Vagina (tissue), 2 donors: ENCODE measurements around the gene PTRHD1. TPM values are rescaled to one million over a fixed set of nuclear protein-coding genes. Genes with fewer than 3 reads are reported as not detected.

Source experiments
- DNase-seq, 2 donors: peaks; one replicate each; pipeline ENCODE4 v3.0.0-alpha.2; 2017; ENCODE audit errors: extremely low spot score in 2 of 2
- H3K27ac ChIP-seq: fragments of 200-600 bp; sonication (generic); one replicate; pipeline ENCODE4 v1.5.1; 2019
- H3K27me3 ChIP-seq: fragments of 200-600 bp; sonication (generic); one replicate; pipeline ENCODE4 v1.5.1; 2019
- H3K36me3 ChIP-seq, 2 donors: fragments of 200-600 bp; sonication (generic); one replicate each; pipeline ENCODE4 v1.5.1; 2017 to 2019
- H3K4me1 ChIP-seq: fragments of 200-600 bp; sonication (generic); one replicate; pipeline ENCODE4 v1.5.1; 2019
- H3K4me3 ChIP-seq, 2 donors: fragments of 200-600 bp; sonication (generic); 1 replicate in 1 of 2; 2 replicates in 1 of 2; pipeline ENCODE4 v1.5.1; 2016 to 2019
- H3K9me3 ChIP-seq: fragments of 200-600 bp; sonication (generic); one replicate; pipeline ENCODE4 v1.5.1; 2019
- CTCF ChIP-seq, 3 experiments: fragments of 450-650 bp in 2 of 3; fragments of 200-600 bp in 1 of 3; sonication (generic) in 1 of 3; IDR thresholded peaks; one replicate each; pipeline ENCODE4 v1.5.1; 2017 to 2019; ENCODE audit warnings: antibody characterized with exemption in 3 of 3, mild to moderate bottlenecking in 2 of 3, moderate library complexity in 2 of 3
- POLR2A ChIP-seq, 2 donors: fragments of 450-650 bp; IDR thresholded peaks; one replicate each; pipeline ENCODE4 v1.6.1; 2017; ENCODE audit warnings: antibody characterized with exemption in 2 of 2, mild to moderate bottlenecking in 2 of 2, moderate library complexity in 2 of 2
- POLR2AphosphoS5 ChIP-seq, 2 donors: sonication (generic); formaldehyde crosslinking; IDR thresholded peaks; one replicate each; pipeline ENCODE4 v1.9.0; 2017; ENCODE audit warnings: antibody characterized with exemption in 2 of 2, mild to moderate bottlenecking in 2 of 2, low read depth in 1 of 2; ENCODE audit not compliant: insufficient read depth in 1 of 2
- intact Hi-C: fragments of 100-400 bp; cut with DNase I; formaldehyde crosslinking; loops from one replicate; pipeline ENCODE4 v1.15.1; 2023
- total RNA-seq: library from RNA; depleted of rRNA; stranded (reverse); fragments of >200 nt; gene quantifications from one replicate; pipeline ENCODE4 v1.2.3, GENCODE V29; 2016

Gene PTRHD1
- 17.2 TPM for total RNA-seq

- Histone ChIP-seq H3K27me3 (no peaks in the 10 kb centered on the region), H3K4me1 (peaks cover 19% of the 10 kb centered on the region), H3K9me3 (no peaks in the 10 kb centered on the region), H3K4me3 (peak within 1 kb of the TSS; percentile 80 to 91), H3K36me3 (peaks cover 0 to 4% of the 10 kb centered on the region in 2 donors), H3K27ac (peak within 1 kb of the TSS; percentile 95)
- peak; percentile 15 to 57 (median 49) for TF ChIP-seq CTCF (IDR thresholded peaks at IDR 0.05)
- TF ChIP-seq POLR2A (IDR thresholded peaks at IDR 0.05): no peak
- peak; percentile 90 to 99 for TF ChIP-seq POLR2AphosphoS5 (IDR thresholded peaks at IDR 0.05; ENCODE audit: insufficient read depth in 1 of 2, low read depth in 1 of 2)
- peak; percentile 95 to 98 for DNase-seq
- intact Hi-C loops: no loop called here
Observed at GRCh38 chr2:24792874-24793760, at the start of gene PTRHD1, which contains the start of gene CENPO. PTRHD1 (minus strand) TSS chr2:24793391; CDS start chr2:24793377, 14 bp downstream. CENPO (plus strand) TSS chr2:24793425; CDS start chr2:24793920, 495 bp downstream.

GRCh38 chr2:24842081-24843050, 49.2 kb upstream of the PTRHD1 start:
- Histone ChIP-seq H3K36me3 (peaks cover 3 to 14% of the 10 kb centered on the region in 2 donors), H3K4me3 (no peak overlapping the region), H3K27me3 (no peaks in the 10 kb centered on the region), H3K27ac (no peak overlapping the region), H3K4me1 (no peaks in the 10 kb centered on the region), H3K9me3 (no peaks in the 10 kb centered on the region)
- no peak for DNase-seq
- no peak for TF ChIP-seq POLR2AphosphoS5 (IDR thresholded peaks at IDR 0.05; ENCODE audit: insufficient read depth in 1 of 2, low read depth in 1 of 2)
- TF ChIP-seq CTCF (IDR thresholded peaks at IDR 0.05): no peak
- TF ChIP-seq POLR2A (IDR thresholded peaks at IDR 0.05): no peak
- intact Hi-C loops: no loop called here

GRCh38 chr2:24840962-24841945, 48.1 kb upstream of the PTRHD1 start:
- H3K4me3 ChIP-seq: no peak overlapping the region
- no peaks in the 10 kb centered on the region for H3K4me1 ChIP-seq
- H3K27me3 ChIP-seq: no peaks in the 10 kb centered on the region
- no peak overlapping the region for H3K27ac ChIP-seq
- DNase-seq: no peak
- no peaks in the 10 kb centered on the region for H3K9me3 ChIP-seq
- TF ChIP-seq POLR2A (IDR thresholded peaks at IDR 0.05) (no peak), CTCF (IDR thresholded peaks at IDR 0.05) (no peak), POLR2AphosphoS5 (IDR thresholded peaks at IDR 0.05; ENCODE audit: insufficient read depth in 1 of 2, low read depth in 1 of 2) (no peak)
- intact Hi-C loops: no loop called here
- H3K36me3 ChIP-seq: peaks cover 3 to 20% of the 10 kb centered on the region in 2 donors

- intact Hi-C loops: no loop called here
- H3K36me3 ChIP-seq: peaks cover 3 to 20% of the 10 kb centered on the region in 2 donors
Observed at GRCh38 chr2:24840164-24840869, 47.1 kb upstream of the PTRHD1 start.

More at GRCh38 chr2:24840164-24840869, 47.1 kb upstream of the PTRHD1 start:
- no peak for DNase-seq
- no peaks in the 10 kb centered on the region for H3K27me3 ChIP-seq
- TF ChIP-seq POLR2AphosphoS5 (IDR thresholded peaks at IDR 0.05; ENCODE audit: insufficient read depth in 1 of 2, low read depth in 1 of 2) (no peak), CTCF (IDR thresholded peaks at IDR 0.05) (no peak), POLR2A (IDR thresholded peaks at IDR 0.05) (no peak)
- no peaks in the 10 kb centered on the region for H3K4me1 ChIP-seq
- no peak overlapping the region for H3K4me3 ChIP-seq
- H3K27ac ChIP-seq: no peak overlapping the region
- H3K9me3 ChIP-seq: no peaks in the 10 kb centered on the region
